G401.6 (cell line): ENCODE results near the gene UXS1.

Experiments
- FAIRE-seq: peaks from 2 replicates; lab custom pipeline; 2012; peaks lifted over from hg19 to GRCh38; lab: Jason Lieb, UNC

UXS1 gene

DNA sequence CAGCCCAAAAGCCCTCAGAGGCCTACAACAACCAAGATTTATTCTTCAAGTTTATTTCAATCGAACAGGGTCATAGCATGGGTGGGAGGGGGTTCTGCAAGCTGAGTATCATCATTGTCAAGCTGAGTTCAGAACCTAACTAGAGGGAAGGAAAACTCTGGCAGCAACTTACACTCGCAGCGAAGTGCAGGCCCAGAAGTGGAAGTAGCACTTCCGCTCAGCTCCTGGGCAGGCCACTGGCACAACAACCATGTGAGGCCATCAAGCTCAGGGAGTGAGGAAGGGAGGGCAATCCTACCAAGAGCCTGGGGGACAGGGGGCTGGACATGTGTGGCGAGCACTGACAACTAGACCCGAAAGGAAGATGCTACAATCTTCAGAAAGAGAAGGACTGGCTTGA is 4.8 kb downstream of the UXS1 start:
- no peak for FAIRE-seq

DNA sequence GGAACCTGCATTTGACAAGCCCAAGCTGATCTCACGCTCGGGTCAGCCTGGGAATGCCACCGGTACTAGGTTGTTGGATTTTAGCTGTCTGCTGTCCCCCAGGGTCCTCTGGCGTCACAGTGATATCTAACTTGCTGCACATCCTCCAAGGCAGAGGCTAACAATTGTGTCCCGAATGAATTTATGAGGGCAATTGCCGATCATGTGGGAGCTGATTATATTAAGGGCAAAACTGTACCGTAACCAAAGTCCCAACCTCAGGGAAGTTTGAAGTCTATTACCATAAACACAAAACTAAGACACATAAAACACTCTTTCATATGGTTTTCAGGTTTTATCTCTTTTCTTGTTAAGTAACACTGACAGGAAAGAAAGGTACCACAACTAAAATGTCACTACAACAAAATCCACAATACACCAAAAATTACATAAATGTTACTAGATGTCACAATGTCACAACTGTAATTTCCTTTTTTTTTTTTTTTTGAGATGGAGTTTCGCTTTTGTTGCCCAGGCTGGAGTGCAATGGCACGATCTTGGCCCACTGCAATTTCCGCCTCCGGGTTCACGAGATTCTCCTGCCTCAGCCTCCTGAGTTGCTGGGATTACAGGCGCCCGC is 6.7 kb downstream of the UXS1 start:
- no peak for FAIRE-seq

GRCh38 chr2:106185475-106186184 is 8.5 kb downstream of the UXS1 start:
- FAIRE-seq, result no peak

GRCh38 chr2:106184857-106185256 is 9.2 kb downstream of the UXS1 start:
- FAIRE-seq, result no peak

DNA sequence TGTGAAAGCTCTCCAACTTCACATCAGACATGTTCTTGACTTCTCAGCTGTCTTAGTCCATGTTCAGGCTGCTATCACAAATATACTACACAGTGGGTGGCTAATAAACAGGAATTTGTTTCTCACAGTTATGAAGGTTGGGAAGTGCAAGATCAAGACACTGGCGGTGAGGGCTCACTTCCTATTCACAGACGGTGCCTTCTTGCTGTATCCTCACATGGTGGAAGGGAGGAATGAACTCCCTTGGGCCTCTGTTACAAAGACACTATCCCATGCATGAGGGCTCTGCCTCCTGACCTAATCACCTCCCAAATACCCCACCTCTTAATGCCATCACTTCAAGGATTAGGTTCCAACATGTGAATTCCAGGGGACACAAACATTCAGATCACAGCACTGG is 9.7 kb downstream of the UXS1 start:
- no peak for FAIRE-seq

DNA sequence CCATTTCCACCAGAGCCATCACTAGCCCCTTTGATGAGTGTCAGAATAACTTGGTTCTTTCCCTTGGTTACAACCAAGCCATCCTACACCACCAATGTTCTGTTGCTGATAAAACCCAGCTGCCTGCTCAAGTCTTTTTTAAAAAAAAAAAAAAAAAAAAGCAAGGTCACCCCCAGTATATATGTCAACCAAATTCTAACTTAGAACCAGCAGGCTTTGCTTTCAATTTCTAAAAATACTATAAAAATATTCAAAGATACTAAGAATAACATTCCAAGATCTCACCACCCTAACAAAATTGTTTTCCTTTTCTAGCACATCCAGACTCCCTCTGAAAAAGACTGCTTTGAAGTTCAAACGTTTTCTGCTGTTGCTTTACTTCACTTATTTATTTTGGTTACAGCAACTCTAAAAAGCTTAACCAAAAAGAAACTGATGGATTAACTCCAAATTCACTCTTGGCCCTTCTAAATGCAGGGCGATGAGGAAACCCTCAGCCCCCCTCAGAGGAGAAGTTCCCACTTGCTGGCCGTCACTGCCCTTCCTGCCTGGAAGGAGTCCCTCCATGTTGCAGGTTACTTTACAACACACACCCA is 10.9 kb downstream of the UXS1 start:
- no peak for FAIRE-seq

- FAIRE-seq, result no peak
Measured at GRCh38 chr2:106181064-106181463, 13.0 kb downstream of the UXS1 start.

- no peak for FAIRE-seq
Measured at GRCh38 chr2:106180602-106181001, 13.5 kb downstream of the UXS1 start.

- no peak for FAIRE-seq
Measured at GRCh38 chr2:106178716-106179115, 15.4 kb downstream of the UXS1 start.

GRCh38 chr2:106177581-106177980 is 16.5 kb downstream of the UXS1 start:
- no peak for FAIRE-seq

DNA sequence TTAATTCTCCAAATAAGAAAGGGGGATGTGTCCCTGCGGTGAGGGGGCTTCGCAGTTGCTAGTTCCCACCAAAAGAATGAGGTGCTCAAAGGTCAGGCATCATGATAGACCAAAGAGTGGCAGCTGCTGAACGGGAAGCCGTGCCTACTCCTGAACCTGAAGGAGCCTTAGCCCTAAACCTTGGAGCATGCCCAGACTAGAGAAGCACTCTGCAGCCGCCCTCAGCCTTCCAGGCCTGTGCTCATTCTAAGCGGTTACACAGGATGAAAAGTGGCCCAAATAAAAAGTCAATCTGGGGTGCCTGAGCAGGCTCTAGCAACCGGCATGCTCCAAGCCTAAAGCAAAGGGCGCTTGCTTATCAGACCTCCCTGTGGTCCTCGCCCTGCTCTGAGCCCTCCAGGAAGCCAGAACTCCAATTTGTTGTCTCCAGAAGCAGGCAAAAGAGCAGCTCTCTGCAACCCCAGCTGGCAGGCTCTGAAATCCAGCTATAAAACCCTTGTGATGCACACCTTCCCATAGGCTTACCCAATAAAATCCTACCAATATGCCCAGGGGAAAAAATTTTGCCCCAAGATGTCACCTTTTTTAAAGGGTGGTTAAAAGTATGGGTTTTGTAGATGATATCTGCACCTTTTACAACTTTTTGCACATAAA is 17.5 kb downstream of the UXS1 start:
- FAIRE-seq, result no peak

- FAIRE-seq, result no peak
Measured at GRCh38 chr2:106175086-106175850, 18.8 kb downstream of the UXS1 start.

DNA sequence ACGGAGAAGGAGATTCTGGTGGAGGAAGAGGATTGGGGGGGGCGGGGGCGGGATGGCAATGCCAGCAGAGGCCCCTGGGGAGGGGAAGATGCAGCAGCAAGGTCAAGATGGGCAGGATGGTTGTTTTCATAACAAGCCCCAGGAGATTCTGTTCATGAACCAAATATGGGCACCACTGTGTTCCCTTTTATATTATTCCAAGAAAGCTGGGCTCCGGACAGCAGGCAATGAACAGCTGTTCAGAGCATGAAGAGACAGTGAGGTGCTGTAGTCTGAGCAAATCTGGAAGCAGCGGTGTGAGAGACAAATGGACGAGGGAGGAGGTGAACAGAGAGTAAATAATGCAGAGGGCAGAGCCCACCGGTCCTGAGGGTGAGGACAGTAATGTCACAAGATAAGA is 20.0 kb downstream of the UXS1 start:
- FAIRE-seq, result no peak

- no peak for FAIRE-seq
Measured at GRCh38 chr2:106172649-106173048, 21.5 kb downstream of the UXS1 start.

- FAIRE-seq, result no peak
Measured at GRCh38 chr2:106168657-106169056, 25.4 kb downstream of the UXS1 start.

- FAIRE-seq, result no peak
Measured at GRCh38 chr2:106167067-106167466, 27.0 kb downstream of the UXS1 start.

GRCh38 chr2:106165561-106165960 is 28.5 kb downstream of the UXS1 start:
- FAIRE-seq, result no peak

- FAIRE-seq, result no peak
Measured at GRCh38 chr2:106165029-106165428, 29.1 kb downstream of the UXS1 start.

DNA sequence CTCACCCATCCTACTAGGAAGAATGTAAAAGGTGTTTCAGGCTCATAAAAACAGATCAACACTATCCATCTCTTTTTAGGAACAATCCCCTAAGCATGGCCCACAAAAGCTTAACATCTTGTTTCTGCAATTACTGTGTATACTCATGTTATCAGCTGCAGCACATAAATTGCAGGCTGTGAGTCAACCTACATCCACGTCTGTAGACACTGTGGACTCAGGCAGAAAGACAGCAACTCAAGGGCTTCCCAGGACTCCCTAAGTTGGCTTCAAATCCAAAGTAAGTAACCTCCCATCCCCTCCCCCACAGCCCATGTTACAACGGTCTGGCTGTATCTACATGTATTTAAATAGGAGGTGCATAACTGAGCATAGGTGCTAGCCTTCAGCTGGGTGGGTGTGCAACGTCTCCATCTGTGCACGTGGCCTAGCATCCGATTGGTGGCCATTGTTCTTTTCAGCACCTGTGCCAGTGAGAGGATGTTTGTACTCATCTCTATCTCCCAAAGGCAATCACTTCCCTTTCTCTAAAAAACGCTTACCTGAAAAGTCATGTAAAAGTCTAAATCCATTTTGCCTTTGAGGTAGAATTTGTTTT is 30.1 kb downstream of the UXS1 start:
- FAIRE-seq, result no peak

GRCh38 chr2:106161938-106162820 is 31.9 kb downstream of the UXS1 start:
- FAIRE-seq, result no peak

GRCh38 chr2:106161341-106161740 is 32.8 kb downstream of the UXS1 start:
- FAIRE-seq, result no peak
